ENCODE data around the gene MCU. TPM values are rescaled to one million over a fixed set of nuclear protein-coding genes. Genes with fewer than 3 reads are reported as not detected.
"Not testable (repeated sequence)": the region's sequence is repeated elsewhere in the genome, so short reads cannot be mapped to it uniquely, and the experiment has no call there.

MCU gene
- total RNA-seq, 1 donor from 2014 or later = 43.8 TPM

DNA sequence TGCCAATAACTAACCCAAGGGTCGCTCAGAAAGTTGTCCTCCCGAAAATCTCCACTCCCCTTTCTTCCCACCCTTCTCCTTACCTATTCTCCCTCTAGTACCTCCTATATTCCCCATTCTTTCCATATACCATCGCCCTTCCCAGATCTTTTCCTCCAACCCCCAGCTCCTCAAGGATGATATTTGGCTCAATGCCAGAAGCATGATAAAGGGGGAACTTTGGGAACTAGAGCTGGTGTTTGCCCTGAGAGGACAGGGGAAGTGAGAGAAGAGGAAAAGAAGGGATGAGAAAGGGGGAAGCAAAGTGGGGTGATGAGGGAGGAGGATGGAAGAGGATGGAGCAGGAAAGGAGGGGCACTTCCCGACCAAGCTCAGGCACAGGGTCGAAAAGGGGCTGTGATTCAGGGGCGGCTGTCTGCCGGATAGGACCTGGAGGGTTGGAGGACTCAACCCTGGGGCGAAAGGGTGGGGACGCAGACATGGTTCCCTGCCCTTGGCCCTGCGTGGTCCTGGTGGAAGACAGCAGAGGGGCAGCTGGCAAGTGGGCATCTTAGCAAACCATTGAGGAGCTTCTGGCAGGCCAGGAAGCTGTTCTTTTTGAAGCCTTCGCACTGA, 203.4 kb downstream of the MCU start:
- no peak for DNase-seq (ENCODE audit: low spot score)

DNA sequence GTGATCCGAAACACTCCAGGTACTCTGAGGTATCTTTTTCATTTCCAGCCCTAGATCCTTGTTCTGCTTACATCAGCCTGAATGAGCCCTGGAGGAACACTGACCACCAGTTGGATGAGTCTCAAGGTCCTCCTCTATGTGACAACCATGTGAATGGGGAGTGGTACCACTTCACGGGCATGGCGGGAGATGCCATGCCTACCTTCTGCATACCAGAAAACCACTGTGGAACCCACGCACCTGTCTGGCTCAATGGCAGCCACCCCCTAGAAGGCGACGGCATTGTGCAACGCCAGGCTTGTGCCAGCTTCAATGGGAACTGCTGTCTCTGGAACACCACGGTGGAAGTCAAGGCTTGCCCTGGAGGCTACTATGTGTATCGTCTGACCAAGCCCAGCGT, 206.7 kb downstream of the MCU start:
- no peak for DNase-seq (ENCODE audit: low spot score)

DNA sequence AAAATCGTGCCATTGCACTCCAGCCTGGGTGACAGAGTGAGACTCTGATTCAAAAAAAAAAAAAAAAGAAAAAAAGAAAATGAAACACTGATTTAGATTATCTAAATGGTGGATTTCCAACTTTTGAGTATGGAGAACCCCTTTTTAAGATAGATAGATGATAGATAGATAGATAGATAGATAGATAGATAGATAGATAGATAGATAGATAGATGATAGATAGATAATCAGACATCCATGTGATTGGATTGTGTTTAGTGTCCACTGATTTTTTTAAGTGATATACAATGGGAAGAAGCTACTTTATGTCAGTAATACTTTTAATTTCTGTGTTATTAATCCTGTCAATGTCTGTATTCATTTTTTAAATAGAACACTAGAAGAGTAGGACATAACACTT, 207.6 kb downstream of the MCU start:
- DNase-seq (ENCODE audit: low spot score) = no peak

DNA sequence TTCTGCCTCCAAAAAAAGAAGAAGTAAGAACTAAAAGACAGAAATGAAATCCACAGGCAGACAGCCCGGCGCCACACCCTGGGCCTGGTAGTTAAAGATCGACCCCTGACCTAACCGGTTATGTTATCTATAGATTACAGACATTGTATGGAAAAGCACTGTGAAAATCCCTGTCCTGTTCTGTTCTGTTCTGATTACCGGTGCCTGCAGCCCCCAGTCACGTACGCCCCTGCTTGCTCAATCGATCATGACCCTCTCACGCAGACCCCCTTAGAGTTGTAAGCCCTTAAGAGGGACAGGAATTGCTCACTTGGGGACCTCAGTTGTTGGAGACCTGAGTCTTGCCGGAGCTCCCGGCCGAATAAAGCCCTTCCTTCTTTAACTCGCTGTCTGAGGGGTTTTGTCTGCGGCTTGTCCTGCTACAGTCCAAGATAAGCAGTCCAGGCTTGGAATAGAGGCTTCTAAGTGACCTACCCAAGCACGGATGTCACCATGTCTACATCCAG, 212.1 kb downstream of the MCU start:
- not testable (repeated sequence) for DNase-seq (ENCODE audit: low spot score)

DNA sequence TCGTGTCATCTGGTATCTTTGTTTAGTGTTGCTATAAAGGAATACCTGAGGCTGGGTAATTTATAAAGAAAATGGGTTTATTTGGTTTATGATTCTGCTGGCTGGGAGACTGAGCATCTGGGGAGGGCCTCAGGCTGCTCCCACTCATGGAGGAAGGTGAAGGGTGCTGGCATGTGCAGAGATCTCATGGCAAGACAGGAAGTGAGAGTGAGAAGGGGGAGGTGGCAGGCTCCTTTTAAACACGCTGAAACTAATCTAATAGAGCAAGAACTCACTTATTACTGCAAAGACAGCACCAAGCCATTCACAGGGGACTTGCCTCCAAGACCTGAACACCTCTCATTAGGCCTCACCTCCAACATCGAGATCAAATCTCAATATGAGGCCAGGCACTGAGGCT, 212.9 kb downstream of the MCU start:
- DNase-seq (ENCODE audit: low spot score) = no peak

DNA sequence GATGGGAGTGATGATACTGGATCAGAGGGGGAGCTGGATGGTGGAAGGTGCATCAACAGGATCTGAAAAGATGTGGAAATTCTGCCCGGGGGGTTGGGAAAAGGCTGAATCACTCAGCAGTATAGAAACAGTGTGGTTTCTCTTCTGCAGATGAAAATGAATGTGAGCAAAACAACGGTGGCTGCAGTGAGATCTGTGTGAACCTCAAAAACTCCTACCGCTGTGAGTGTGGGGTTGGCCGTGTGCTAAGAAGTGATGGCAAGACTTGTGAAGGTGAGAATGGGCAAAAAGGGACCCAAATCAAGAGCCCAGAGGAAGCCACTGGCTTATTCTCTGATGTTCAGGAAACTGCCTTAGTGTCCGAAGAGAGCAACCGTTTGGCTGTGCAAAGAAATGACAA, 214.5 kb downstream of the MCU start:
- DNase-seq (ENCODE audit: low spot score) = no peak

DNA sequence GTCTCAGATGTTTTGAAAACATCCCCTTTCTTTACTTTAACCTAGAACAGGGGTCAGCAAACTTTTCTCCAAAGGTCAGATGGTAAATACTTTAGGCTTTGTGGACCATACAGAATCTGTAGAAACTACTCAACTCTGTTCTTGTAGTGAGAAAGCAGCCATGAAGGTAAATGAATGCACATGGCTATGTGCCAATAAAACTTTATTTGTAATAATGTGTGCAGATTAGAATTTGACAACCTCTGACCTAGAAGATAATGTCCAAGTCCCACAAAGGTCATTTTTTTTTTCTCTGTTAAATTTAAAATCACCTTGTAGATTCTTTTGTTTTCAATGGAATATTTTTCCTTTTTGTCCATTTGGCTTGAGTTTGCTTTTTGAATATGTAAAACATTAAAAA, 218.8 kb downstream of the MCU start:
- no peak for DNase-seq (ENCODE audit: low spot score)

DNA sequence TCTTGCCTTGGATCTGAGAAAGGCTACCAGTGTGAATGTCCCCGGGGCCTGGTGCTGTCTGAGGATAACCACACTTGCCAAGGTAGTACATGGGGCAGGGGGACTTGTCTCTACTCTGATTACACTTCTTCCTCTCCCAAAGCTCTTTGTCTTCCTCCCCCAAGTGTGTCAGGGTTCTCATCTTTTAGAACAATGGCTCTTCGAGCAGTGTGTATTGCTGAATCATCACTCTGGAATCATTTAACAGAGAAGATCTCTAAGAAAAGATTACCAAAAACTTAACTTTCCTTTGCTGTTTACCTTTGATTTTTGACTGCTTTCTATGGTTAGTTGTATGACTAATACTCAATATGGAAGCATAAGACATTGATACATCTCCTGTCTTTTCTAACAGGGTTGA, 219.8 kb downstream of the MCU start:
- no peak for DNase-seq (ENCODE audit: low spot score)

DNA sequence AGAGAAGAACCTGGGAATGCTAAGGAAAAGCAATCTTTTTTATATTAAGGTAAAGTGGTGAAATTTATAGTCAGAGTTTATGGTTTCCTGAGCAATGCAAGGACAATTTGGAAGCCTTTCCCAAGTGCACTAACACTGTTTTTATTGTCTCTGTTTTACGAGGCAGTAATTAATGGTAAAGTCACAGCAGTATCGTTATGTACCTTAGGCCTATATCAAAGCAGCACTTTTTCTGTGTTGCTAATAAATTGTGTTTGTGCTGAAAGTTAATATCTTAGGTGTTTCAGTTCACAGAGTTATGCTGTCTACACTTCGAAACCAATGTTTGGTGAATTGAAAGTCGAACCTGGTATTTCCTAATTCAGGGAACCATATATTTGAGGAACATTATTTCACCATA, 220.8 kb downstream of the MCU start:
- DNase-seq (ENCODE audit: low spot score) = no peak

DNA sequence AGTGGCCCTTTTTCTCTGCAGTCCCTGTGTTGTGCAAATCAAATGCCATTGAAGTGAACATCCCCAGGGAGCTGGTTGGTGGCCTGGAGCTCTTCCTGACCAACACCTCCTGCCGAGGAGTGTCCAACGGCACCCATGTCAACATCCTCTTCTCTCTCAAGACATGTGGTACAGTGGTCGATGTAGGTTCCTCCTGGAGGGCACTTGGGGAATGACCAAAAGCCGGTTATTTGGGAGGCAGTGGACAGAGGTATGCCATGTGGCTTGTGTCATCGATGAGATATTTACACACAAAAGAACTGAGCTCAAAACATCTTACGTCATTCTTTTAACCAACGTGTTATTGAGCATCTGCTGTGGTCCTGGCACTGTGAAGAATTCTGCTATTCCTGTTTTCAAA, 221.3 kb downstream of the MCU start:
- no peak for DNase-seq (ENCODE audit: low spot score)

DNA sequence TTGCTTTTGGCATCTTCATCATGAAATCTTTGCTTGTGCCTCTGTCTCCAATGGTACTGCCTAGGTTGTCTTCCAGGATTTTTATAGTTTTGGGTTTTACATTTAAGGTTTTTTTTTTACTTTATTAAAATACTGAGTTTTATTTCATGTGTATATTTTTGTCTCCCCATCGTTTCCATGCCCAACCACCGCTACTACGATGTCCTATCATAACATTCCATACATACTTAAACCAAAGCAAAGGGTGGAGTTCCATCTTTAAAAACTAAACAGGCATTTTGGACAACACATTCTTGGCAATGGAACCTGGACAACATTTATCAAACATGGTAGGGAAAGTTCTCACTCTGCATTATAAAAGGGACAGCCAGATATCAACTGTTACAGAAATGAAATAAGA, 225.3 kb downstream of the MCU start:
- DNase-seq (ENCODE audit: low spot score) = peak; percentile 5

DNA sequence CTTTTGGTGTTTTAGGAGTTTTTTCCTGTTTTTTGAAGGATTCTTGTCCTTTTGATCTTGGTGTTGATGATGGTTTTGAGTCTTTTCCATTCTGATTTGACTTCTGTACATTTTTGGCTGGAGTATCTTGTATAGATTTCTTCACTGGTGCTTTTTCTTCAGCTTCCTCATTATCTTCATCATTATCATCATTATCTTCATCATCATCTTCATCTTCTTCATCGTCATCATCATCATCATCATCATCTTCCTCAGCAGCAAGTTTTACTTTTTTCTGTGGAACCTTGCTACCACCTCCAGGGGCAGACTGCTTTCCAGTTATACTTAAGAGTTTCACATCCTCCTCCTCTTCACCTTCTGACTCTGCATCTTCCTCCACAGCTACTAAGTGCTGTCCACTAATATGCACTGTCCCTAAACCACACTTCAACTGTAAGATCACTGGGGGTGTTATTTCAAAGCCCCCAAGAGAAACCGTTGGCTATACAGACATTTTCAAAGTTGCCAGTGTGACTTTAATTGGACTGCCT, 225.9 kb downstream of the MCU start:
- DNase-seq (ENCODE audit: low spot score) = not testable (repeated sequence)

DNA sequence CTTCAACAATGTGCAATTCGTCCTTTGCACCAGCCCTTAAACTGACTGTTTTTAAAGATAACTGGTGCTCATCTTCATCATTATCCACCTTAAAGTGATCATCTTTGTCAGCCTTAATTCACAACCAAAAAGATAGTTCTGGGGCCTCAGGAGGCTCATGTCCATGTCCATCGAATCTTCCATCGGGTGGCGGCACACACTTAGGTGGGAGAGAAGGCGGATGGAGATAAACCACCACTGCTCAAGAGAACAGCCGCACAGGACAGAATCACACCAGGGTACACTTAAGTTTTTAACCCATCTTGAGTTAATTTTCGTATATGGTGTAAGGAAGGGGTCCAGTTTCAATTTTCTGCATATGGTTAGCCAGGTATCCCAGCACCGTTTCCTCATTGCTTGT, 226.4 kb downstream of the MCU start:
- no peak for DNase-seq (ENCODE audit: low spot score)

DNA sequence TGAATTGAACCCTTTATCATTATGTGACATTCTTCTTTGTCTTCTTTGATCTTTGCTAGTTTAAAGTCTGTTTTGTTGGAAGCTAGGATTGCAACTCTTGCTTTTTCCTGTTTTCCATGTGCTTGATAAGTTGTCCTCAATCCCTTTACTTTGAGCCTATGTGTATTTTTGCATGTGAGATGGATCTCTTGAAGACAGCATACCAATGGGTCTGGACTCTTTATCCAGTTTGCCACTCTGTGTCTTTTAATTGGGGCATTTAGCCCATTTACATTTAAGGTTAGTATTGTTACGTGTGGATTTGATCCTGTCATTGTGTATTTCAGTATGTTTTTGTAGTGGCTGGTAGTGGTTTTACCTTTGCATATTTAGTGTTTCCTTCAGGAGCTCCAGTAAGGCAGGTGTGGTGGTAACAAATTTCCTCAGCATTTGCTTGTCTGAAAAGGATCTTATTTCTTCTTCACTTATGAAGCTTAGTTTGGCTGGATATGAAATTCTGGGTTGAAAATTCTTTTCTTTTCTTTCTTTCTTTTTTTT, 229.3 kb downstream of the MCU start:
- DNase-seq (ENCODE audit: low spot score) = not testable (repeated sequence)

DNA sequence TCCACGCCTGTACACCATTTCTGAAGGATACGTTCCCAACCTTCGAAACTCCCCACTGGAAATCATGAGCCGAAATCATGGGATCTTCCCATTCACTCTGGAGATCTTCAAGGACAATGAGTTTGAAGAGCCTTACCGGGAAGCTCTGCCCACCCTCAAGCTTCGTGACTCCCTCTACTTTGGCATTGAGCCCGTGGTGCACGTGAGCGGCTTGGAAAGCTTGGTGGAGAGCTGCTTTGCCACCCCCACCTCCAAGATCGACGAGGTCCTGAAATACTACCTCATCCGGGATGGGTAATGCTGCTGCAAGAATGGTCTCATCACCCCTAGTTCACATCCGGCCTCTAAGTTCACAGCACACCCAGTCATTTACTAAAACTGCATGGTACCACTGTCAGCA, 232.4 kb downstream of the MCU start:
- no peak for DNase-seq (ENCODE audit: low spot score)

DNA sequence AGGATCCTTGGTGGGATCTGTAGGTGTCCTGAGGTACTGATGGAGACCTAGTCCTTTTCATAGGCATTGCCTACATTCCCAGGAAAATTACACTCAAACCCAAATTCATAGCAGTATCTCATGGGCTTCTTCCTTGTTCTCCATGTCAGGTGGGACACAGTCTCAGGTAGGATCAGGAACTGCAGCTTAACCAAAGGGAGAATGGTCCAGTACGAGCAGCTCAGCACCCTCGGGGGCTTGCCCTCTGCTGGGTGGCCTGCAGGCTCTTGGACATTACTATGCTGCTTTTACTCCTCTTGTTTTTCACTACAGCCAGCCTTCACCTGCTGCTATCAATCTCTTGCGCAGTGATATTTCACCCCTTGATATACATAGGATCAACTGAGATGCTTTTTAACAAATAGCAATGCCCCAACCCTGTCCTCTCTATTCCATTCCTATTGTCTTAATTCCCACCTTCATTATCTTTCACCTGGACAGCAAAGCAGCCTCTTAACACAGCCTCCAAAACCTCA, 234.1 kb downstream of the MCU start:
- no peak for DNase-seq (ENCODE audit: low spot score)

DNA sequence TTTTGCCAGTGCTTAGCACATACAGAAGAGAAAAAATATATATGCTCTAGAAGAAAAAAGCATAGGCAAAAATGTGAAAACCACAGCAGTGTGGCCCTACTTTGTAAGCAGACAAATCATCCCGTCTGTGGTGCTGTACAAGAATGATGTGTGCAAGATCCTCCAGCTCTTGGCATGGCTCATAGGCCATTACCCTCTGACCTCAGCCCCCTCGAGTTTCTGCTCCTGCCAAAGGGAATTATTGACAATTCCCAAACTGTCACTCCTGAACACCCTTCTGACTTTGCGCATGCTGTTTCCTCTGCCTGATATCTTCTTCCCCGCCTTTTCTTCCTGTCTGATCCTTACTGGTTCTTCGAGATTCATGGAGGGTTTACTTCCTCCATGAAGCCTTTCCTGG, 235.5 kb downstream of the MCU start:
- no peak for DNase-seq (ENCODE audit: low spot score)

DNA sequence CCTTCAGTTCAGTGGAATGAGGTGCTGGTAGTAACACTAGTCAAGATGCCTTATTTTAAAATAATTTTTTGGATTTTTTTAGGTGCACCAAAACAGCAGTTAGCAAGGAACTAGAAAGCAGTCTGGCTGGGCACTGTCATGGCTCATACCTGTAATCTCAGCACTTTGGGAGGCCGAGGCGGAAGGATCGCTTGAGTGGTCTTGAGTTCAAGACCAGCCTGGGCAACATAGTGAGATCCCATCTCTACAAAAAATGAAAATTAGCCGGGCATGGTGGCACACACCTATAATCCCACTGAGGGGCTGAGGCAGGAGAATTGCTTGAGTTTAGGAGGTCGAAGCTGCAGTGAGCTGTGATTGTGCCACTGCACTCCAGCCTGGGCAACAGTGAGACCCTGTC, 236.9 kb downstream of the MCU start:
- DNase-seq (ENCODE audit: low spot score) = no peak

DNA sequence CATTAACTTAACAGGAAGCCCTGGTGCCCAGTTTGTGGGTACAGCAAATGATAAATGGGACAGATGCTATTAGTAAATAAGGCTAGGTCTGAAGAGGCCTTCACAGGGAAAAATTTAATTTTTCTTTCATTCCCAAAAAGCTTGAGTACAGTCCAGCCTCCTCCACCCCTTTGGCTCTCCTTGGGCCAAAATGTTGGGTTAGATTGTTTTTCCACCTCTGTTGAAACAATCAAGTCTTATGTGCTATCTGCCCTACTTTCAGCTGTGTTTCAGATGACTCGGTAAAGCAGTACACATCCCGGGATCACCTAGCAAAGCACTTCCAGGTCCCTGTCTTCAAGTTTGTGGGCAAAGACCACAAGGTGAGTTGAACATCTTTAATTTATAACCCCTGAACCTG, 238.3 kb downstream of the MCU start:
- DNase-seq (ENCODE audit: low spot score) = no peak

DNA sequence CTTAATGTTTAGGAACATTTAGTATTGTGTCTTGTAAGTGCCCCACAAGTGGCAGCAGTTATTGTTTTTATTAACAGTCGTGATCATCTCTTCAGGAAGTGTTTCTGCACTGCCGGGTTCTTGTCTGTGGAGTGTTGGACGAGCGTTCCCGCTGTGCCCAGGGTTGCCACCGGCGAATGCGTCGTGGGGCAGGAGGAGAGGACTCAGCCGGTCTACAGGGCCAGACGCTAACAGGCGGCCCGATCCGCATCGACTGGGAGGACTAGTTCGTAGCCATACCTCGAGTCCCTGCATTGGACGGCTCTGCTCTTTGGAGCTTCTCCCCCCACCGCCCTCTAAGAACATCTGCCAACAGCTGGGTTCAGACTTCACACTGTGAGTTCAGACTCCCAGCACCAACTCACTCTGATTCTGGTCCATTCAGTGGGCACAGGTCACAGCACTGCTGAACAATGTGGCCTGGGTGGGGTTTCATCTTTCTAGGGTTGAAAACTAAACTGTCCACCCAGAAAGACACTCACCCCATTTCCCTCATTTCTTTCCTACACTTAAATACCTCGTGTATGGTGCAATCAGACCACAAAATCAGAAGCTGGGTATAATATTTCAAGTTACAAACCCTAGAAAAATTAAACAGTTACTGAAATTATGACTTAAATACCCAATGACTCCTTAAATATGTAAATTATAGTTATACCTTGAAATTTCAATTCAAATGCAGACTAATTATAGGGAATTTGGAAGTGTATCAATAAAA, 240.5 kb downstream of the MCU start:
- no peak for DNase-seq (ENCODE audit: low spot score)

DNA sequence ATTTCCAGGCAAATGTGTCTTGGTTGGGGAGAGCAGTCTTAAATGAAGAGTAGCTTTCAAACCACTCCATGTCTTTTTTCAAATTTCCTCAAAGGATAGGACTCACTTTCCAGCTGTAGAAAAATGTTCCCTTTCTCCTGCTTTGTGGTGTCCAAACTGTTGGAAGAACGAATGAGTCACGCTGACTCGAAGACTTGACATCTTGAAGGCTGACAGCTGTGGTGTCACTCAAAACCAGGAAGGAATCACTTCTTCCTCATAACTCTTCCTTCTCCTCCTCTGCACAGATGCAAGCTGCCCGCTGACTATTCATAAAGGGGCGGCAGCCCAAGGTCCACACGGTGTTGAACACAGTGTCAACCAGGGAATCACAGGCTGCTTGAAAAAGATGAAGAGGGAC, 243.4 kb downstream of the MCU start:
- DNase-seq (ENCODE audit: low spot score) = no peak

Data from umbilical cord (tissue), 2 donors.